Stimulated activated CD4-positive, alpha-beta T cell treated with anti-CD3 and anti-CD28 coated beads, Interleukin-1b, Interleukin-23, amount 100 ng/mL, for 24 hours (primary cell): ENCODE measurements around the gene FZR1.
"Not testable (repeated sequence)": the region's sequence is repeated elsewhere in the genome, so short reads cannot be mapped to it uniquely, and the experiment has no call there.

Experiments
- DNase-seq, 4 experiments: peaks; one replicate each; pipeline ENCODE4 v3.0.0-alpha.2; 2020; ENCODE audit warnings: low read depth in 4 of 4, low spot score in 1 of 4

Gene FZR1

GRCh38 chr19:3544058-3544376, 37.9 kb downstream of the FZR1 start:
- DNase-seq: no peak

- DNase-seq: peak; percentile 63 to 83 (median 68)
Observed at GRCh38 chr19:3544742-3545668, 38.9 kb downstream of the FZR1 start.

- DNase-seq: no peak
Observed at GRCh38 chr19:3545669-3546034, 39.5 kb downstream of the FZR1 start.

GRCh38 chr19:3546119-3546518, 40.0 kb downstream of the FZR1 start:
- no peak for DNase-seq

GRCh38 chr19:3547301-3547731, 41.2 kb downstream of the FZR1 start:
- peak in 1 of 4 experiments; percentile 33 for DNase-seq

- no peak for DNase-seq
Observed at GRCh38 chr19:3547767-3548282, 41.7 kb downstream of the FZR1 start.

- DNase-seq: no peak
Observed at GRCh38 chr19:3548606-3549005, 42.5 kb downstream of the FZR1 start.

GRCh38 chr19:3549816-3550215, 43.7 kb downstream of the FZR1 start:
- no peak for DNase-seq

- no peak for DNase-seq
Observed at GRCh38 chr19:3550947-3551791, 45.1 kb downstream of the FZR1 start.

GRCh38 chr19:3551792-3552095, 45.6 kb downstream of the FZR1 start:
- no peak for DNase-seq

- DNase-seq: no peak
Observed at GRCh38 chr19:3554254-3555083, 48.4 kb downstream of the FZR1 start.

GRCh38 chr19:3555653-3556422, 49.7 kb downstream of the FZR1 start:
- DNase-seq: no peak

GRCh38 chr19:3556423-3556977, 50.4 kb downstream of the FZR1 start:
- no peak for DNase-seq

- peak; percentile 36 to 63 (median 52) for DNase-seq
Observed at GRCh38 chr19:3556978-3557460, 50.9 kb downstream of the FZR1 start.

- peak; percentile 89 to 95 (median 92) for DNase-seq
Observed at GRCh38 chr19:3557461-3558248, 51.5 kb downstream of the FZR1 start, which contains the start of gene MFSD12. Gene MFSD12, minus strand, starts transcription at chr19:3557586. Its CDS starts 183 bp downstream, at chr19:3557403.

- no peak for DNase-seq
Observed at GRCh38 chr19:3563709-3564524, 57.8 kb downstream of the FZR1 start.

- no peak for DNase-seq
Observed at GRCh38 chr19:3565139-3565538, 59.0 kb downstream of the FZR1 start.

- DNase-seq: not testable (repeated sequence)
Observed at GRCh38 chr19:3570042-3570441, 63.9 kb downstream of the FZR1 start.
